ENCODE data around the gene NRM.
"Not testable (repeated sequence)": the region's sequence is repeated elsewhere in the genome, so short reads cannot be mapped to it uniquely, and the experiment has no call there.

Gene NRM

DNA sequence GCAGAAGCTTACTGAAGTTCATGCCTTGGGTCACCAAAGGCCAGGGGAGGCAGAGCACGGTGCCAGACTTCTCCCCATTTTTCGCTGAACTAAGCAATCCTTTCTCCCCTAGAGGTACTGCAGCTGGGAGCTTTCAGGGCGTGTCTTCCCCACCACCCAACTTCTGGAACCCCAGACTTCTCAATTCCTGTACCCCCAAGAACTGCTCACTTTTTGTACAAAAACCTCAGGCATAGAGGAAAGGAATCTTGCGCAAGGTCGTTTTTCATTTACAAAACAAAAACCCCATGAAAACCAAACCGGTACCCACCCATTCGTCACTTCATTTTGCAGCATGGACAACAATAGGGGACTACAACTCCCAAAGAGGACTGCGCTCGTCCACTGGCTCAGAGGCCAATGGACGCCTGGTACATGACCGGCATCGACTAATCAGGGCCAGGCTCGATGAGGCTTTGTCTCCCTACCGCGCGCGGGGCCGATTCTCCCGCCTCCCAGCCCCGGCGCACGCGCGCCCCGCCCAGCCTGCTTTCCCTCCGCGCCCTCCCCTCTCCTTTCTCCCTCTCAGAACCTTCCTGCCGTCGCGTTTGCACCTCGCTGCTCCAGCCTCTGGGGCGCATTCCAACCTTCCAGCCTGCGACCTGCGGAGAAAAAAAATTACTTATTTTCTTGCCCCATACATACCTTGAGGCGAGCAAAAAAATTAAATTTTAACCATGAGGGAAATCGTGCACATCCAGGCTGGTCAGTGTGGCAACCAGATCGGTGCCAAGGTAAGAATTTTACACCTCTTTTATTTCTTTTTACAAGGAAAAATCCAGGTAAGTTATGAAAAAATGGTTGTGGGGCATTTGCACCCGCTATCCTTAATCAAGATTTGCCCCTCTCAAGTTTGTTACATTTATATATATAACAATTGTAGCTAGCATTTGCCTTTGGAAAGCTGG, 29.3 kb upstream of the NRM start, which contains the start of gene TUBB:
TUBB (plus strand) TSS at position 562 of the 947 bp plus-strand sequence; CDS start at position 717, 155 bp downstream.
- DNase-seq = peak; percentile 93

- DNase-seq = no peak
Measured at GRCh38 chr6:30719356-30719755, 28.6 kb upstream of the NRM start.

DNA sequence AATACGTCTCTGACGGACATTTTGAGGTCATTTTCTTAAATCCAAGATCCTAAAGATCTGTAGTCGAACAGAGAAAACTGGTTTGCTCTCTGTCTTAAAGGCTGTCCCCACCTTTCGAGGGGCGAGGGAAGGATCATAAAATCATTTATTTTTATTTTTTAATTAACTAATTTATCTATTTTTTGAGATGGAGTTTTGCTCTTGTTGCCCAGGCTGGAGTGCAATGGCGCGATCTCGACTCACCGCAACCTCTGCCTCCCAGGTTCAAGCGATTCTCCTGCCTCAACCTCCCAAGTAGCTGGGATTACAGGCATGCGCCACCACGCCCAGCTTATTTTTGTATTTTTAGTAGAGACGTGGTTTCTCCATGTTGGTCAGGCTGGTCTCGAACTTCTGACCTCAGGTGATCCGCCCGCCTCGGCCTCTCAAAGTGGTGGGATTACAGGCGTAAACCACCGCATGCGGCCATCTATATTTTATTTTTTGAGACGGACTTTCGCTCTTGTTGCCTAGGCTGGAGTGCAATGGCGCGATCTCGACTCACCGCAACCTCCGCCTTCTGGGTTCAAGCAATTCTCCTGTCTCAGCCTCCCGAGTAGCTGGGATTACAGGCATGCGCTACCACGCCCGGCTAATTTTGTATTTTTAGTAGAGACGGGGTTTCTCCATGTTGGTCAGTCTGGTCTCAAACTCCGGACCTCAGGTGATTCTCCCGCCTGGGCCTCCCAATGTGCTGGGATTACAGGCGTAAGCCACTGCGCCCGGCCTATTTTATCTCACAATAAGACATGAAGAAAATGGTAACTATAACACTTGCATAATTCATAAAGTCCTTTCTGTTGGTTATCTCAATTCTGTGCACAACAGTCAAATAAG, 27.3 kb upstream of the NRM start:
- not testable (repeated sequence) for DNase-seq

GRCh38 chr6:30717129-30717844, 26.5 kb upstream of the NRM start, which contains the start of gene MDC1:
Gene MDC1 (minus strand): TSS chr6:30717281. CDS start chr6:30715175, 2,106 bp downstream.
- peak; percentile 99 for DNase-seq

DNA sequence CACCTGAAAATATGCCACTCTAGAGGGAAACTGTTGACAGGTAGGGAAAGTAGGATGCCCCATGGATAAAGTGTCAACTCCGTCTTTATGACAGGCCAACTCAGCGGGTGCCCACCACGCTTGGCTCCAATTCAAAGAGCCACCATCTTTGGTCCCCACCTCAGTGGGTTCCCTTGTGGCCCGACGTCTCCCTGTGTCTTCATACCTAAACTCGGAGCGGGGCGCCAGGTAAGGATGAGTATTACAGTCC, 26.0 kb upstream of the NRM start:
- DNase-seq = no peak

DNA sequence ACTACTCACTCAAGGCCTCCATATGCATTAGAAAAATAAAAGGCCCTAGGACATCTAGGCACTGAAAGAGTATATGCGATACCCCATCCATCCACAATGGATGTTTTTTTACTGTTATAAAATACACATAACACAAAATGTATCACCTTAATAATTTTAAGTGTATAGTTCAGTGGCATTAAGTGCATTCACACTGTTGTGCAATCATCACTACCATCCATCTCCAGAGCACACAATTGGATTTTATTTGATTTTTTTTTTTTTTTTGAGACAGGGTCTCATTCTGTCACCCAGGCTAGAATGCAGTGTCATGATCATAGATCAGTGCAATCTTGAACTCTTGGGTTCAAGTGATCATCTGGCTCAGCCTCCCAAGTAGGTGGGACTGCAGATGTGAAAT, 23.5 kb upstream of the NRM start:
- DNase-seq = no peak

- DNase-seq = no peak
Measured at GRCh38 chr6:30712441-30712945, 21.7 kb upstream of the NRM start.

DNA sequence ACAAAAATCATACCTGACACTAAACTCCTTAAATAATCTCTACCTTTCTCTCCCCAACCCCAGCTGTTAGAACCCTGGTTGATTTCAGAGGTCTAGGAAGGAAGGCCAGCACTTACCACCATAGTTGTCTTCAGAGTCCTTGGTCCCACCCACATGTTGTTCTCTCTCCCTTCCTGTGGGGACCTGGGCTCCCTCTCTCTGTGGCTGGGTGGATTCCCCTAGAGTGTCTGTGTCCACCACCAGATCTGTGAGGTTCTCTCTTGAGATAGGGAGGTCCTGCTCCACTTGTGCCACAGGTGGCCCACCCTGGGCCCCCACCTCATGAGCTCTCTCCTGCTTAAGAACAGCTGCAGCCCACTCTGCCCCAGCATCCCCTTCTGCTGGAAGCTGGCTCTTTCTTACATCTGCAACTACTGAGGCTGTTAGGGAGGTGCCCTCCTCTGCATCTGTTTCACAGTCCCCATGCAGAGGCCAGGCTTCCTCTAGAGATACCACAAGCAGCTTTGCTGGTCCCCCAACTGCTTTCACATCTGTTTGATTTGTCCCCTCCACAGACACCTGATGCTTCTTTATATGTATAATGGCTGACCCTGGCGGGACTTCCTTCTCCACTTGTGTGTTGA, 21.1 kb upstream of the NRM start:
- no peak for DNase-seq

DNA sequence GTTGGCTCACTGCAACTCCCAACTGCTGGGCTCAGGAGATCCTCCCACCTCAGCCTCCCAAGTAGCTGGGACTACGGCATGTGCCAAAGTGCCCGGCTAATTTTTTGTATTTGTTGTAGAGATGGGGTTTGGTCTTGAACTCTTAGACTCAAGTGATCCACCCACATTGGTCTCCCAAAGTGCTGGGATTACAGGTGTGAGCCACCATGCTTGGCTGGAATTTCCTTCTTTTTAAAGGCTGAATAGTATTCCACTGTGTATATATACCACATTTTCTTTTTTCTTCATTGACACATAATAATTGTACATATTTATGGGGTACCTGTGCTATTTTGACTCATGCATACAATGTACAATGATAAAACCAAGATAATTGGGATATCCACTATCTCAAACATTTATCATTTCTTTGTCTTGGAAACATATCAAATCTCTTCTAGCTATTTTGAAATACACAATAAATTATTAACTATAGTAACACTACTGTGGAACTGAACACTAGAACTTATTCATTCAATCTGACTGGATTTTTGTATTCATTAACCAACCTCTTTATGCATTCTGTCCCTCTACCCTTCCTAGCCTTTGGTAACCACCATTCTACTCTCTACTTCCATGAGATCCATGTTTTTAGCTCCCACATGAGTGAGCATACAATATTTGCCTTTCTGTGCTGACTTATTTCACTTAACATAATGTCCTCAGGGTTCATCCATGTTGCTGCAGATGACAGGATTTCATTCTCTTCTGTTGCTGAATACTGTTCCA, 18.5 kb upstream of the NRM start:
- no peak for DNase-seq

DNA sequence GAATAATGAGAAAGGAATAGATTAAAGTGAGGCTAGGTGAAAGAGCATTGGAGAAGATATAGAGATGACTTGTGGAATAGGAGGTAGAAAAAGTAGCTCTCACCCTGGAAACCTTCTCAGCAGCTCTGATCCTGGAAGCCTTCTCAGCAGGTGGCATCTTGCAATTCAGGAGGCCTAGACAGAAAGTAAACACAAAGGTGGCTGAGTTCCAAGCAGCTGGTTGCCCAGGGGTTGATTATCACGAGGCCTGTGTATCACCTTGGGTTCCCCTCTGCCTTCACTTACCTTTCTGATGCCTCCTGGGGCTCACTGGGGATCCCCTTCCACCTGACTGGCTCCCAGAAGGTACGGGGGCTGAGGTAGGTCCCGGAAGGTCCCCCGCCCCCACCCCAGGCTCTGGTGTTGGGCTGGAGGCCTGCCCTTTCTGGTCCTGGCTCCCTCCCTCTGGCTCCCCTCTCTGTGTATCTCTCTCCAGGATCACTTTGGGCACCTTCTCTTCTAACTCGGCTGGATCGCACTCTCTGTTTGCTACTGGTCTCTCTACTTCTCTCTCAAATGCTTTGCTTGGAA, 16.6 kb upstream of the NRM start:
- DNase-seq = no peak

DNA sequence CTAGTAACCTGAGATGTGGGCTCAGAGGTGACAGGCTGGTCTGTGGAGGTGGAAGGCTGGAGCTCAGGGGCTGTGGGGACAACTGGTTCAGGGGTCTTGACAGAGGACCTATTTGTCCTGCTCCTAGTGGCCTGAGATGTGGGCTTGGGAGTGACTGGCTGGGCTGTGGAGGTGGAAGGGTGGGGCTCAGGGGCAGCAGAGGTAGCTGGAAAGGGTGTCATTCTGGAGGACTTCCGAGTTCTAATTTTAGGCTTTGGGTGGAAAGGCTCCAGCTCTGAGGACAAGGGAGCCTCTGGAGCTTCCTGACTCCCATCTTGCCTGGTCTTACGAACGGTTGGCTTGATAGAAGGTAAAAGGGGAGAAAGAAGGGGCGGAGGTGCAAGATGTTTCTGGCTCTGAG, 14.8 kb upstream of the NRM start:
- DNase-seq = no peak

GRCh38 chr6:30703821-30704220, 13.0 kb upstream of the NRM start:
- no peak for DNase-seq

GRCh38 chr6:30703011-30703410, 12.2 kb upstream of the NRM start:
- no peak for DNase-seq

GRCh38 chr6:30700340-30700739, 9.6 kb upstream of the NRM start:
- DNase-seq = no peak

GRCh38 chr6:30696432-30696831, 5.6 kb upstream of the NRM start:
- DNase-seq = no peak

DNA sequence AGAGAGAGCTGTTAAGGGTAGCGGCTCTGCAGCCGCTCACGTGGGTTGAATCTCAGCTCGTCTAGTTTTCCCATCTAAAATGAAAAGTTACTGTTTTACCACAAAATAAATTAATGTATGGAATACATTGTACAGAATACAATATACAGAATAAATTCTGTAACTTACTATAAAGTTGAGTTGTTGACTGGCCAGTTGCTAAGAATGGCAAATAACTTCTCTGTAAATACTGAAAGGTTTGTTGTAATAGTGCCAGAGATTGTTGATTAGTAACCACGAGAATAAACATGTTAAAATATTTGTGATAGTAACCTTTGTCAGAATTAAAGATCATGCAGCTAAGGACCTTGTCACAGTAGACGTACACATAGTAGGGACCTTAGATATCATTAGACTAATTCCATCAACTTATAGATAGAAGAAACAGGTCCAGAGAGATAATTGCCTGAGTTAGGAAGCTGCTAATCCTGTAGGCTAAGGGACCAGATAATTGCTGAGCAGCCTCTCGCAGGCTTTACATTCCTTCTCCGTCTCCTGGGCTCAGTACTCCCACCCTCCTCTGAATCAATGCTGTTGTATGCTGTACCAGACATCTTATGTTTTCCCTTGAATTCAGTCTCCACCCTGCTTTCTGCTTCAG, 544 bp upstream of the NRM start:
- no peak for DNase-seq

DNA sequence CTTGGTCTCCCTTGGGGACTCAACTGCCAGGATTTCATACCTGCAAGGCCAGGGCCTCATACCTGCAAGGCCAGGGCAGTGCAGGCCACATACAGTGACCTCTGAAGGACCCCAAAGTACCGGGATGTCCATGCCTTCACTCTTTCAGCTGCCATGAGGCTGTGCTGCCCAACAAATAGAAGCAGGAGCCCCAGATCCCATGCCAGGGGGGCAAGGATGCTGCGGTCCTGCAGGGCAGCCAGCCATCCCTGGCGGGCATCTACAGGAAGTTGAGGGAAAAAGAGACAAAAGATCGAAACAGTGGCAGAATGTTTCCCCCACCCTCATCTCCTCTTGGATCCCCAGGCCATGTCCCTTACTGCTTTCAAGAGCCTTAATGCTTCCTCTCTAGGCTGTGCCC, 799 bp downstream of the NRM start:
- DNase-seq = no peak

GRCh38 chr6:30689022-30689865, 1.5 kb downstream of the NRM start:
- no peak for DNase-seq

DNA sequence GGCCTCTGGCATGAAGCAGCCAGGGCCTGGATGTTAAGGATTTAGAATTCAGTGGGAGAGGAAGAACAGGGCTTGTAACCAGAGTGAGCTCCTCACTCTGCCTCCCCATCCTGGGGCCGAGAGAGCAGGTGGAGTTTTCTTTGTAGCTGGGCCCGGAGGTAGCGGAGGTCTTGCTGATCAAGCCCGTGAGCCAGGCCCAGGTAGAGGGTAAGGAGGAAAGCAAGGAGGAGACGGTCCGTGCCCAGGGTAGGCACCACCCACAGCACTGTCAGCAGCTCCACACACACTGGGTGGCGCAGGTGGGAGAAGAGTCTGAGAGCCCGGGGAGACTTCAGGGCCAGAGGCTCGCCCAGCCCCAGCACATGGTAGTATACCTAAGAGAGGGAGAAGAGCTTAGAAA, 2.2 kb downstream of the NRM start:
- no peak for DNase-seq
